Astrocyte (in vitro differentiated cells and primary cell): ENCODE results near the gene CNIH3.

Experiments used
- CTCF ChIP-seq: IDR thresholded peaks from 2 replicates; pipeline ENCODE4 v1.5.1; 2011; ENCODE audit warnings: low read depth, mild to moderate bottlenecking, inconsistent platforms, low read length, moderate library complexity; ENCODE audit not compliant: insufficient read depth
- EZH2 ChIP-seq: IDR thresholded peaks from 2 replicates; pipeline ENCODE4 v1.6.1; 2012; ENCODE audit warnings: mild to moderate bottlenecking, low read length, inconsistent platforms; ENCODE audit not compliant: insufficient read depth

GRCh38 chr1:224622831-224623230 lies 6.7 kb downstream of the CNIH3 start:
- TF ChIP-seq CTCF (no peak), EZH2 (no peak)
